ENCODE data around the gene LSAMP. TPM values are rescaled to one million over a fixed set of nuclear protein-coding genes. Genes with fewer than 3 reads are reported as not detected.

Gene LSAMP
- total RNA-seq, 1 donor from 2014 or later, result 4.4 TPM

DNA sequence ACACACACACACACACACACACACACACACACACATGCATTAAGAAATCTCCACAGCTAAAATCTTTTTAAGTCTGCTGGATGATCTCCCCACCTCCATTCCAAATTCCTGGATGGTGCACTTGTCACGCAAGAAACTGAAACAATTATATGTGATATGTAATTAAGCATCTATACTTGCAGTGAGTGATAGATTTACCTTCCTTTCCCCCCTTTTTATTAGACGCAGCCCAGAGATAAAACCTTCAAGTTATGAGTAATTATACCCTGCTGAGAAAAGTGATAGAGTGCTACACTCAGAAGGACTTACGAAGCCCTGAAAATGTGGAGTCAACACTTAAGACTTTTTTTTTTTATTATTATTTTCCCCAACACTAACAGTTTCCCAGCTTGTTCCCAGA is 255.2 kb downstream of the LSAMP start:
- no peaks in the 10 kb centered on the region for H3K9me3 Mint-ChIP-seq (ENCODE audit: unreplicated experiment)
- no peak for DNase-seq (ENCODE audit: extremely low spot score, unreplicated experiment)
- no peak overlapping the region for H3K27ac Mint-ChIP-seq (ENCODE audit: unreplicated experiment)
- no peaks in the 10 kb centered on the region for H3K36me3 Mint-ChIP-seq (ENCODE audit: unreplicated experiment)
- peaks cover 18% of the 10 kb centered on the region for H3K4me1 Mint-ChIP-seq (ENCODE audit: unreplicated experiment)
- H3K4me3 Mint-ChIP-seq (ENCODE audit: unreplicated experiment), result no peak overlapping the region
- TF ChIP-seq, protein P1, sequence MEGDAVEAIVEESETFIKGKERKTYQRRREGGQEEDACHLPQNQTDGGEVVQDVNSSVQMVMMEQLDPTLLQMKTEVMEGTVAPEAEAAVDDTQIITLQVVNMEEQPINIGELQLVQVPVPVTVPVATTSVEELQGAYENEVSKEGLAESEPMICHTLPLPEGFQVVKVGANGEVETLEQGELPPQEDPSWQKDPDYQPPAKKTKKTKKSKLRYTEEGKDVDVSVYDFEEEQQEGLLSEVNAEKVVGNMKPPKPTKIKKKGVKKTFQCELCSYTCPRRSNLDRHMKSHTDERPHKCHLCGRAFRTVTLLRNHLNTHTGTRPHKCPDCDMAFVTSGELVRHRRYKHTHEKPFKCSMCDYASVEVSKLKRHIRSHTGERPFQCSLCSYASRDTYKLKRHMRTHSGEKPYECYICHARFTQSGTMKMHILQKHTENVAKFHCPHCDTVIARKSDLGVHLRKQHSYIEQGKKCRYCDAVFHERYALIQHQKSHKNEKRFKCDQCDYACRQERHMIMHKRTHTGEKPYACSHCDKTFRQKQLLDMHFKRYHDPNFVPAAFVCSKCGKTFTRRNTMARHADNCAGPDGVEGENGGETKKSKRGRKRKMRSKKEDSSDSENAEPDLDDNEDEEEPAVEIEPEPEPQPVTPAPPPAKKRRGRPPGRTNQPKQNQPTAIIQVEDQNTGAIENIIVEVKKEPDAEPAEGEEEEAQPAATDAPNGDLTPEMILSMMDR (IDR thresholded peaks at IDR 0.05), result no peak
- peaks cover 5% of the 10 kb centered on the region for H3K27me3 Mint-ChIP-seq (ENCODE audit: unreplicated experiment)

DNA sequence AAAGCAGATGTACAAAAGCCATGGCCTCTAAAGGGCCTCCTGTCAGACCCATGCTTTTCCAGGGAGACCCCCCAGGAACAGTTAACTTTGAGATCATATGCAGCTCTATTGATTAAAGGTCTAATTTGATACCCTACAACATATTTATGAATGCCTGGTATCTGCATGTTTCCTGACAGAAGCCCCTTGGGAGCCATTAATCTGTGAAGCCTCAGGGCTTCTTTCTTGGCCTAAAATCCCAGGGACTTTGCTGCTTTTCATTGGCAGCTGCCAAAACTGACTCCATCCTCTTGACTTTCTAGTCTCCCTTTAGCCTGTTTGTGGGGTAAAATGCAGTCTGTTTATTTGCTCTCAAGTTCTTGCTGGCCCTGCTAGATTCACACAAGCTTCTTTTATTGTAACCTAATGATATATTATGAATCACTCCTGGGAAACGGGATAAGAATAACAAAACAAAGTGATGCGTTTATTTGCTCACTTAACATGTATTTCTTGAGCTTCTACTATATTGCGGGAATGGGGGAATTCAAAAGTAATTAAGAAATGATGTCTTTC is 257.0 kb downstream of the LSAMP start:
- Mint-ChIP-seq H3K4me3 (ENCODE audit: unreplicated experiment) (no peak overlapping the region), H3K36me3 (ENCODE audit: unreplicated experiment) (no peaks in the 10 kb centered on the region), H3K27me3 (ENCODE audit: unreplicated experiment) (peaks cover 7% of the 10 kb centered on the region), H3K9me3 (ENCODE audit: unreplicated experiment) (no peaks in the 10 kb centered on the region), H3K4me1 (ENCODE audit: unreplicated experiment) (peaks cover 27% of the 10 kb centered on the region), H3K27ac (ENCODE audit: unreplicated experiment) (no peak overlapping the region)
- TF ChIP-seq, protein P1 (IDR thresholded peaks at IDR 0.05), result no peak
- DNase-seq (ENCODE audit: extremely low spot score, unreplicated experiment), result no peak

DNA sequence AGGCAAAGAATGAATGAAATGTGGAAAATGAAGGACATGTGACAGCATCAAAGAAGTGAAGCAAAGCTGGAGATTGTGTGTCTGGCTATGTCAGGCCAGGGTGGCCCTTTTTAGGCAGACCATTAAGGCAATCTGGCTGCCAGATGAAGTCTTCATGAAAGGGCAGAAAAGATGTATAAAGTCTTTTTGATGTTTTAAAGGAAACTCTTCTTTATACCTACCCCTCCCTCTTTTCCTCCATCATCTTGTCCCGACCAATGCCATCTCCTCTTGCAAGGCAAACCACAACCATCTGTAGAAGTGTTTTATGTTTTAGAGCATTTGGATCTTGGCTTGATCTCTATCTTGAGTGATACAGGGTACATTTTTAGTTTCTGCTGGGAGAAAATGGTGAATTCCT is 259.2 kb downstream of the LSAMP start:
- TF ChIP-seq, protein P1 (IDR thresholded peaks at IDR 0.05), result no peak
- Mint-ChIP-seq H3K9me3 (ENCODE audit: unreplicated experiment) (no peaks in the 10 kb centered on the region), H3K4me1 (ENCODE audit: unreplicated experiment) (peaks cover 27% of the 10 kb centered on the region), H3K36me3 (ENCODE audit: unreplicated experiment) (no peaks in the 10 kb centered on the region), H3K27me3 (ENCODE audit: unreplicated experiment) (peaks cover 24% of the 10 kb centered on the region), H3K4me3 (ENCODE audit: unreplicated experiment) (no peak overlapping the region), H3K27ac (ENCODE audit: unreplicated experiment) (no peak overlapping the region)
- DNase-seq (ENCODE audit: extremely low spot score, unreplicated experiment), result no peak

DNA sequence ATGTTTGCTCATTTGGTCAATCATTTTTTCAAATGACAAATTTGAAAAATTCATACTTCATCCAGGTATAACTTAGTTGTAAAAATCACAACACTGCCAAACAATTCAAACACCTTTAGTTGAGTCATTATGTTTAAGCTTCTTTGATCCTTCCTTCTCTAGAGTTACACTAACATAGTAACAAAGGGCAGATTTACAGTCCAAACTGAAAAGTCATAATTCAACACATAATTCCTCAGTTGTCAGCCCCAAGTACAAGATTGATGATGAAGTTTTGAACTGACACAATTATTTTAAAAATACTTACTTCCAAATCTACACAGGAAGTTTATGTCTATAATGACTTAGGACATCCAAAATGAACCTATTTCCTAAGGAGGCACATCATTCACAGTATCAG is 264.1 kb downstream of the LSAMP start:
- no peak for DNase-seq (ENCODE audit: extremely low spot score, unreplicated experiment)
- no peak overlapping the region for H3K4me3 Mint-ChIP-seq (ENCODE audit: unreplicated experiment)
- peaks cover 29% of the 10 kb centered on the region for H3K4me1 Mint-ChIP-seq (ENCODE audit: unreplicated experiment)
- no peaks in the 10 kb centered on the region for H3K9me3 Mint-ChIP-seq (ENCODE audit: unreplicated experiment)
- no peaks in the 10 kb centered on the region for H3K36me3 Mint-ChIP-seq (ENCODE audit: unreplicated experiment)
- no peak overlapping the region for H3K27ac Mint-ChIP-seq (ENCODE audit: unreplicated experiment)
- H3K27me3 Mint-ChIP-seq (ENCODE audit: unreplicated experiment), result peaks cover 22% of the 10 kb centered on the region
- TF ChIP-seq, protein P1 (IDR thresholded peaks at IDR 0.05), result no peak

DNA sequence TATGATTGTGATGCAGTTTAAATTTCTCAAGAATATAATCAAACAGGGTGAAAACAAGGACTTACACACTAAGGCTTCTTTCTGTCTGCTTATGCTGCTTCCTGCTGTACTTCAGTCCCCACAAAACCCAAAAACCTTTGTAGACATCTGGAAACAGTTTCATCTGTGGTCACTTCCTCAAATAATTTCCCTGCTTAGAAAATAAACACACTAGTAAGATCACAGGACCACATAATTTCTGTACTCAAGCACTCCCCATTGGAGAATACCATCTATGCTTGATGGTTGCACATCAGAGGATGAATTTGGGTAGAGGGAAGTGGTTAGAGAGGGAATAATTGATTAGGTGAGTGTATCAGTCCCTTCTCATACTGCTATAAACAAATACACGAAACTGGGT is 266.2 kb downstream of the LSAMP start:
- no peaks in the 10 kb centered on the region for H3K9me3 Mint-ChIP-seq (ENCODE audit: unreplicated experiment)
- TF ChIP-seq, protein P1 (IDR thresholded peaks at IDR 0.05), result no peak
- DNase-seq (ENCODE audit: extremely low spot score, unreplicated experiment), result no peak

More for the DNA sequence above, 266.2 kb downstream of the LSAMP start:
- Mint-ChIP-seq H3K4me1 (ENCODE audit: unreplicated experiment) (peaks cover 11% of the 10 kb centered on the region), H3K27me3 (ENCODE audit: unreplicated experiment) (peaks cover 22% of the 10 kb centered on the region), H3K36me3 (ENCODE audit: unreplicated experiment) (no peaks in the 10 kb centered on the region), H3K4me3 (ENCODE audit: unreplicated experiment) (no peak overlapping the region), H3K27ac (ENCODE audit: unreplicated experiment) (no peak overlapping the region)

All from osteocyte (in vitro differentiated cells).